Spleen (tissue), 7 donors: ENCODE data around the gene PRR5L.

Experiments used
- POLR2AphosphoS5 ChIP-seq, 3 donors: sonication (generic); formaldehyde crosslinking; IDR thresholded peaks; one replicate each; pipeline ENCODE4 v1.5.1; 2017; ENCODE audit warnings: antibody characterized with exemption in 3 of 3
- TF ChIP-seq, protein P1 (sequence below), 11 experiments: fragments of 200-600 bp in 7 of 11; fragments of 450-650 bp in 4 of 11; sonication (generic) in 4 of 11; IDR thresholded peaks in 8 of 11; conservative IDR thresholded peaks in 3 of 11; 1 replicate in 7 of 11; 2 replicates in 4 of 11; pipeline versions ENCODE4 v1.4.0 to v1.8.0; 2016 to 2021; ENCODE audit warnings: antibody characterized with exemption in 11 of 11, inconsistent platforms in 4 of 11, mild to moderate bottlenecking in 1 of 11
- donor health status: DM: no; HTN: no; CAD: no; lungs with moderate emphysema.
- donor health status: DM: no; HTN: no; CAD: no.
- donor health status: DM: no; HTN: no; CAD: no.

DNA sequence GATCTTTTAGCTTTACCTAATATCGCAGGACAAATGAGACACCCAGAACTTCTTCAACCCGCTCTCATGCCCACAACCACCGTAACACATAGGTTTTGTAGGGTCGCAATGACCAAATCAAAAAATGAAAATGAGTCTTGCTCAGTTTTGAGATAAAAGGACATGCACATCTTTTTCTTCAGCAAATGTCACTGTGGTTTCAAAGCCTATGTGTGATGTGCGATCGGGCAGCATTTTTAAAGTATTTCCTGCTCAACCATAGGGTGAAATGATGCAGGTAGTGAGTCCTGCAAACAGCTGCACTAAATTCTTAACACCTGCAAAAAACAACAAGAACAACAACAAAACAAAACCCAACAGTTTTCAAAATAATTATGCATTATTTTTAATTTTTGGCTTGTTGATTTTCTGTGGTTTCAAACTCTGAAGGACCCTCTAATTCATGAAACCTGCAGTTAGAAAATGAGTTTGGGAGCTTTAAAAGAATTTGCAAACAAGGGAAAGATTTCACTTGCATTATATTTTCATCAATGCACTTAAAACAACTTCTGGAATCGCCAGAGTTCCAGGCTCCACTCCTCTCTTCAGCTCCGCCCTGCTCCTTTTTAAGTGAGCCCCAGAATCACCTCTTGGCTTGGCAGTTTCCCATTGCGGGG, 79.4 kb downstream of the PRR5L start:
- TF ChIP-seq, protein P1, sequence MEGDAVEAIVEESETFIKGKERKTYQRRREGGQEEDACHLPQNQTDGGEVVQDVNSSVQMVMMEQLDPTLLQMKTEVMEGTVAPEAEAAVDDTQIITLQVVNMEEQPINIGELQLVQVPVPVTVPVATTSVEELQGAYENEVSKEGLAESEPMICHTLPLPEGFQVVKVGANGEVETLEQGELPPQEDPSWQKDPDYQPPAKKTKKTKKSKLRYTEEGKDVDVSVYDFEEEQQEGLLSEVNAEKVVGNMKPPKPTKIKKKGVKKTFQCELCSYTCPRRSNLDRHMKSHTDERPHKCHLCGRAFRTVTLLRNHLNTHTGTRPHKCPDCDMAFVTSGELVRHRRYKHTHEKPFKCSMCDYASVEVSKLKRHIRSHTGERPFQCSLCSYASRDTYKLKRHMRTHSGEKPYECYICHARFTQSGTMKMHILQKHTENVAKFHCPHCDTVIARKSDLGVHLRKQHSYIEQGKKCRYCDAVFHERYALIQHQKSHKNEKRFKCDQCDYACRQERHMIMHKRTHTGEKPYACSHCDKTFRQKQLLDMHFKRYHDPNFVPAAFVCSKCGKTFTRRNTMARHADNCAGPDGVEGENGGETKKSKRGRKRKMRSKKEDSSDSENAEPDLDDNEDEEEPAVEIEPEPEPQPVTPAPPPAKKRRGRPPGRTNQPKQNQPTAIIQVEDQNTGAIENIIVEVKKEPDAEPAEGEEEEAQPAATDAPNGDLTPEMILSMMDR (IDR thresholded peaks at IDR 0.05 in 8 of 11, conservative IDR thresholded peaks at IDR 0.05 in 3 of 11) = peak in 1 of 11 experiments; percentile 3
- no peak for TF ChIP-seq POLR2AphosphoS5 (IDR thresholded peaks at IDR 0.05)
